Smooth muscle cell of the brain vasculature (primary cell): Measurements from ENCODE around the gene CSF1R.
"Not testable (repeated sequence)": the region's sequence is repeated elsewhere in the genome, so short reads cannot be mapped to it uniquely, and the experiment has no call there.

Source experiments
- DNase-seq: peaks from one replicate; pipeline ENCODE4 v3.0.0-alpha.2; 2012; ENCODE audit warnings: low read depth, low spot score

Gene CSF1R

DNA sequence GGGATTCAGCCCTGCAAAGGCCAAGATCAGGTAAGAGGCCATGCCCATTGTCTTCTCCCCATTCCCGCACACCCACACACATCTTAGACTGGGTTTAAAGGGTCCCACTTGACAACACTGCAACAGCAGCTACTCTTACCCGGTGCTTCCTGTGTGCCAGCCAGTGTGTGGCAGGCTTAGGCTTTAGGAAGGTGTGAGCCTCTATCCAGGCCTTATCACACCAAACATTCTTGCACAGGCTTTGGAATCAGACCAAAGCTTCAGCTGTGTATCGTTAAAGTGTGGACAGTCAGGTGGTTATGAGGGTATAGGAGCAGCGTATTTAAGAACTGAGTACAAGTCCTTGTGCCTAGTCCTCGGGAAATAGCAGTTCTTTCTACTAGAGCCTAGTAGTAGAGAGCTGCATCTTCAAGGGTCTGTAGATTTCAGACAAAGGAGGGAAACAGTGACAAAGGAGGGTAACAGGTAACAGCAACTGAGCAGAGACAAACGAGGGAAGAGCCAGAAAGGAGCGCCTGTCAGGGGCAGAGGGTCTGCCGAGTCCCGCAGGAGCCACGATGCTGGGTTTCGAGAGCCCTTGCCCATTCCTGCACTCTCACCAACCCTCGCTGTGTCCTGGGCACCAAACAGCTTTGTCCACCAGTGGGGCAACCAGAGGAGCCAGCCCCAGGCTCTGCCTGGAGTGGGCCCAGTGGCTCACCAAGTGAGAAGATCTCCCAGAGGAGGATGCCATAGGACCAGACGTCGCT, 30.9 kb downstream of the CSF1R start:
- DNase-seq: no peak

DNA sequence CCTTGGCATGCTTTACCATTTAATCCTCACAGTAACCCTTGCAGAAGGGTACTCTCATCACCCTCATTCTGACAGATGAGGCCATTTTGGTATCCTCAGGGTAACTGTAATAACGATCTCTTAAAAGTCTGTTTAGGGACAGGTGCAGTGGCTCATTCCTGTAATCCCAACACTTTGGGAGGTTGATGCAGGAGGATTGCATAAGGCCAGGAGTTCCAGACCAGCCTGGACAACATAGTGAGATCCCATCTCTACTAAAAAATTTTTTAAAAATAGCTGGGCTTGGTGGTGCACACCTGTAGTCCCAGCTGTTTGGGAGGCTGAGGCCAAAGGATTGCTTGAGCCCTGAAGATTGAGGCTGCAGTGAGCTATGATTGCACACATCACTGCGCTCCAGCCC, 31.8 kb downstream of the CSF1R start:
- no peak for DNase-seq

DNA sequence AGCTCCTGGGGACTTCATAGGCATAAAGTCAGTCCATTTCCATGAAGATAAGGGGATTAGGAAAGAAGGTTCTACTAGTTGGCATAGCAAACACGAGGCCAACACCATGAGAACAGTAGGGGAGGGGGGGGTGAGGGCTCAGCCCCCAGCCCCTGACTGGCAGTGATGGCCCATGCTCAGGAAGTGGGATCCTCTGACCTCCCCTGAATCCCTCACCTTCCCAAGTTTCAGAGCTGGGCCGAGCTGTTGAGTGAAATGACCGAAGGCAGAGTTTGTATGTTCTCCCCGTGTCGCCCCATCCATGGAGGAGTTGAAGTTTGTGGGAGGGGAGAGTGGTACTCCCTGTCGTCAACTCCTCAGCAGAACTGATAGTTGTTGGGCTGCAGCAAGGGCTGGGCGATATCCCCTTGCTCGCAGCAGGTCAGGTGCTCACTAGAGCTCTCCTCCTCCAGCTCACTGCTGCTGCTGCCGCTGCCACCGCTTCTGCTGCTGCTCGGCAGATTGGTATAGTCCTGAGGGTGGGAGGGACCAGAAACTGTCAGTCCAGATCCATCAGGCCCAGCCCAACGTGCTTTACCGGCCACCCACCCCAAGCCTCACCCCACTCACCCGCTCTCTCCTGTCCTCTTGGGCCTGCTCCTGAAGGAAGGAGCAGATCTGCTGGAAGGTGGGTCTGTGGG, 32.5 kb downstream of the CSF1R start:
- no peak for DNase-seq

DNA sequence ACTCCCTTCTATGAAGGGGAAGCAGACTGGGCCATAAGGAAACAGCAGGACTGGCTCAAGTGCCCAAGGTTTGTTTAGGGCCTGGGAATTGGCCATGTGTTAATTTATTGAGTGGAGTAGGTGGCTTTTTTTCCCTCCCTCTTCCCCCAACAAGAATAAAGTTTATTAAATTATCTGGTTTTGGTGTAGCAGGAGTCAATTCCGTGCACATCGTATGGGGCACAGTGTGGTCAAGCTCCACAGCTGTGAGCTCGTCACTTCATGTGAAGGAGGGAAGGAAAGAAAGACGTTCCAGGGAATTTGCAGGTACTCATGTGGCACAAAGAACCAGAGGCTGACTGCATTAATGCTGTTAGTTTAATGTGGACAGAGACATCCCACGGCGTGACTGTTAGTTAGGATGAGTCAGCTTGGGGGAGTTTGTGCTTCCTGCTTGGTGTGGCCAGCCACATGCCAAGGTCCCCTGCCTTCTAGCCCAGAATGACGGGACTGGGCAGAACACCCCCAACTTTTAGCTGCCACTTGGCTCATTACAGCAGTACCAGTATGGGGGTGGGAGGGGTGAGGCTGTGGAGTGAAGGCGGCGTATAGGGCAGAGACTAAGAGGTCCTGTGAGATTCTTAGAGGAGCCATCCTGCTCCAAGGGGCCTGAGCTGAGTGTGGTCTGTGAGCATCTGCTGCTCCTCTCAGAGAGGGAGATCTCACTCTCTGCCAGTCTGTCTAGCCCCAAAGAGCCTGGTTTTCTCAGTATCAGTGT, 33.2 kb downstream of the CSF1R start:
- DNase-seq: peak; percentile 54

DNA sequence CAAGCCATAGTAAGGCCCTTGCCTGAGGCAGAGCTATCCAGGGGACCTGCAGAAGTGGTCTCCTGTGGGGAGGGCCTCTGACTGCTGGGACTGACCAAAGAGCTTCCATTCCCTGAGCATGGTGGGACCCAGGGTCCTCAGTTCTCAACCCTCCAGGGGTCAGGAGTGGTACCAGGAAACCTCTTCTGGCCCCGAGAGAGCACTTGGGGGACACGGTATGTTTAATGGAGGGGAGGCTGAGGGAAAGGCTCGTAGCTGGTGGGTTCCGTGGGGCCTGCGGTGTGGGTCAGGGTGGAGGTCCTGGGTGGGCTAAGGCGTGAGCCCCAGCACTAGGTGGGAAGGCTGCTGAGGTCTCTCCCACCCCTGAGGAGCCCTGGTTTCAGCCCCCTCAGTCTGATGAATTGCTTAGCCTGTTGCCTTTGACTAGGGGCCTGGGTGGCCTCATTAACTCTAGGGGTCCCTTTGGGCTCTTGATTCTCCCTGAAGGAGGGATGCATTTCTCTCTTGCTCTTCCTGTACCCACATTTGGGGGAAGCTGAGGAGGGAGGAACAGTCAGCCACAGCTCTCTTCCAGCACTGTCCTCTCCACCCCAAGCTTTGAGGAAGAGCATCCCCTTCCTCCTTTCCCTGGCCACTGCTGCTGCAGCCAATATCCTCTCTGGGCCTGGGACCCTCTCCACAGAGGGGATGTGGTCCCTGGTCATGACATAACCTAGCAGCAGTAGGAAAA, 34.0 kb downstream of the CSF1R start:
- DNase-seq: no peak

DNA sequence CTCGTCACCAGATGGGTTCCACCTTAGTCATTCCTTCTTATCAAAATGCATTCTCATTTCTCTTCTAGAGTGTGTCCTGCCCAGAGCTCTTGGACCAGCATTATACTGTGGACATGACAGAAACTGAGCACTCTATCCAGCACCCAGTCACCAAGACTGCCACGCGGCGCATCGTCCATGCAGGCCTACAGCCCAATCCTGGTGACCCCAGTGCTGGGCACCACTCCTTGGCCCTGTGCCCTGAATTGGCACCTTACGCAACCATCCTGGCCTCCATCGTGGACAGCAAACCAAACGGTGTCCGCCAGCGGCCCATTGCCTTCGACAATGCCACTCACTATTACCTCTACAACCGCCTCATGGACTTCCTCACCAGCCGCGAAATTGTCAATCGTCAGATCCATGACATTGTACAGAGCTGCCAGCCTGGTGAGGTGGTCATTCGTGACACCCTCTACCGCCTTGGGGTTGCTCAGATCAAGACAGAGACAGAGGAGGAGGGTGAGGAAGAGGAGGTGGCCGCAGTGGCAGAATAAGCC, 34.6 kb downstream of the CSF1R start:
- DNase-seq: no peak

DNA sequence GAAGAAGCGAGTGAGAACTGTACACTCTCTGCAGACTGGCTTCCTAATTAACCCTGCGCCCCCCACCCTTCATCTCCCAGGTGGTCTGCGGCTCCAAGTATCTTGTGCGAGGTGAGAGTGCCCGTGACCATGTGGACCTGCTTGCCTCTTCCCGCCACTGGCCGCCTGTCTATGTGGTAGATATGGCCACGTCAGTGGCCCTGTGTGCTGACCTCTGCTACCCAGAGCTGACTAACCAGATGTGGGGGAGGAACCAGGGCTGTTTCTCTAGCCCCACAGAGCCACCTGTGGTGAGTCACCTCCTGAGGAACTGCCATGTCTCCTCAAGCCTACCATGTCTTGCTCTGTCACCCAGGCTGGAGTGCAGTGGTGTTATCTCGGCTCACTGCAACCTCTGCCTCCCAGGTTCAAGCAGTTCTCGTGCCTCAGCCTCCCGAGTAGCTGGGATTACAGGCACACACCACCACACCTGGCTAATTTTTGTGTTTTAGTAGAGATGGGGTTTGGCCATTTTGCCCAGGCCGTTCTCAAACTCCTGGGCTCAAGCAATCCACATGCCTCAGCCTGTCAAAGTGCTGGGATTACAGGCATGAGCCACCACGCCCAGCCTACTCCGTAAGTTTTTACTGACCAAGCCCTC, 36.1 kb downstream of the CSF1R start:
- not testable (repeated sequence) for DNase-seq

DNA sequence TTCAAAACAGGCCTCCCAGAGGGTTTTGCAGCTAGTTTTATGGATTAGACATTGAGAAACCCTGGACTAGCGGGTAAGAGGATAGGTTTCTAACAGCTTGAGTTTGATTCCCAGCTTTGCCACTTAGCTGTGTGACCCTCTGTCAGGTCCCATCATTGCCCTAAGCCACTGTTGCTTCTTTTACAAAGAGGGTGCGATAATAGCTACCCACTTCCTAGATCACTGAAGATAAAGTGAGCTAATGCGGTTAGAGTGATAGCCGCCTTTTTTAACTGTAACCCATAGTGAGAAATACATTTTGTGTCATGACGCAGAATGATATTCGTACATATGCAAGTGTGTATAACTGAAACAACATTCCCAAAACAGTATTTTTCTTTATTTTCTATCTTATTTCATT, 40.3 kb downstream of the CSF1R start:
- DNase-seq: no peak

DNA sequence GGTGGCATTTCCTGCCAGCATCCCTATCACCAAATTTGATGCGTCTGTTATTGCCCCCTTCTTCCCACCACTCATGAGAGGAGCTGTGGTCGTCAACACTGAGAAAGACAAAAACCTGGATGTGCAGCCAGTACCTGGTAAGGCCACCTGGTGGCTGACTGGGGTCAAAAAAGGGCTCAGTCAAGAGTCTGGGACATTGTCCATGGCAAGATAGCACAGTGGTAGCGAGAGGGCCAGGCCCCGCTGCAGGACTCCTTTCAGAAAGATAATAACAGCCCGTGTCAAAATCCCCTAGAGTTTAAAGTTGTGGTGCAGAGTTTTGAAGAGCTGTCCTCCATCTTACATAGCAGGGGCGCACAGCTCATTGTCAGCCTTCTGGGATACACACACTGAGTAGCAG, 40.8 kb downstream of the CSF1R start:
- DNase-seq: no peak

DNA sequence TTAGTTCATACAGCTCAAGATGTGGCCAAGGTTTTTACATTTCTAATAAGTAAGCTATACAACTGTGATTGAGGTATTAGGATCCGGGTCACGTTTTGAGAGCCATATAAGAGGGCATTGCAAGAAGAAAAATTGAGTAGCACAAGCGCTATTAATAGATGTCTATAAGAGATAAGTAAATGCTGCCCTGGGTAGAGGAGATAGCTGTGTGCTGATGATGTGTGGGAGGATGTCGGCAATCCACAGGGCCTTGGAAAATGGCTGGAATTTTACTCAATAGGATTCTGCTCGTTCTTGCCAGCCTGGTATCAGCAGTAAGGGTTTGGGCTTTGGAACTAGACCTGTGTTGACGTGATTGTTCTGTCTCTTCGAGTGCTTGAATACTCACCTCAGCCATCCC, 41.6 kb downstream of the CSF1R start:
- DNase-seq: no peak

DNA sequence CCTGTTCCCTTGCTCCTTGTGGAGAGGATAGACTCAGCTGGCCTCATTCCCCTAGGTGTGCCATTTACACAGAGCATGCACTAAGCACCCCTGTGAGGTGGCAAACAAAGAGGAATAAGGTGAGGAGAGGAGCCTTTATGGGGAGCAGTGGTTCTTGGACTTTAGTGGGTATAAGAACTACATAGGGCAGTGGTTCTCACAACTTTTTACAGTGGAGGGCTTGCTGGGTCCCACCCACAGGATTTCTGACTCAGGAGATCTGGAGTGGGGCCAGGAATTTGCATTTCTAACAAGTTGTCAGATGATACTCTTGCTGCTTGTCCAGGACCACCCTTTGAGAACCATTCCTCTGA, 42.0 kb downstream of the CSF1R start:
- peak; percentile 87 for DNase-seq

DNA sequence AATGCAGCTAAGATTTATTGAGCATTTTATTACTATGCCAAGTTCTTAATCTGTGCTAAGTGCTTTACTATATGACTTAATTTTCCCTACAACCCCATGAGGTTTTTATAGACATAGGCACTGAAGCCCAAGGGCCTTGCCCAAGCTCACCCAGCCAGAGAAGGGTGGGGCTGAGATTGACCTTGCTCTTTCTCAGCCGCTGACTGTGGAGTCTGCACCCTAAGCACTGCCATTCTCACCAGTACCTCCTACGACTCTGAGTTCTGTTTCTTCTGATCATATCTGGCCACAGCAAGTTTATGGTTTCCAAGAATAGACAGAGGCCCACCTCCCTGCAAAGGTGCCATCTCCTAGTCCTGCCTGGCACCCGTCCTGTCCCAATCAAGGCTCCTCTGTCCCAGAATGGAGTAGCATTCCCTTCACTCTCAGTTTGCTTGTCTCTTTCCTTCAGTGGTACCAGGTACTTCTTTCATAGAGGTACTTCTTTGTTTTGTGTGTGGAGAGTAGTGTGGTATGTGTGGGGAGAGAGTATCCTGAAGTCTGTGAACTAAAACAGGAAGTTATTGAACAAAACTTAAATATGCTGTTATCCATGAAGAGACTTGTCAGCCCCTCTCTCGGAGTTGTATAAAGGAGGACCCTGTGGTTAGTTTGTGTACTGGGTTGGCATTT, 42.6 kb downstream of the CSF1R start:
- DNase-seq: no peak

DNA sequence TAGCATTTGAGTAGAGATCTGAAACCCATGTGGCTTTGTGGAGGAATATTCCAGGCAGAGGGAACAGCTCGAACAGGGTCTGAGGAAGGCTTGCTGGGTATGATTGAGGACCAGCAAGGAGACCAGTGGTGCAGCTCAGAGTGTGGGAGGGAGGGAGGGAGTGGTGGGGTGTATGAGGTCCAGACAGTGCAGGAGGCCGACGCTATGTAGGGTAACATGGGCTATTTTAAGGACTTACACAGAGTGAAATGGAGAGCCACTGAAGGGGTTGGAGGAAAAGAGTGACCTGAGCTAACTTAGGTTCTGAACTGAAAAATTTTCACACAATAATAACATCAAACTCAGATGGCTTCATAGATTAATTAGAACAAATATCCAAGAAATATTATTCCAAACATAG, 43.9 kb downstream of the CSF1R start:
- DNase-seq: no peak

DNA sequence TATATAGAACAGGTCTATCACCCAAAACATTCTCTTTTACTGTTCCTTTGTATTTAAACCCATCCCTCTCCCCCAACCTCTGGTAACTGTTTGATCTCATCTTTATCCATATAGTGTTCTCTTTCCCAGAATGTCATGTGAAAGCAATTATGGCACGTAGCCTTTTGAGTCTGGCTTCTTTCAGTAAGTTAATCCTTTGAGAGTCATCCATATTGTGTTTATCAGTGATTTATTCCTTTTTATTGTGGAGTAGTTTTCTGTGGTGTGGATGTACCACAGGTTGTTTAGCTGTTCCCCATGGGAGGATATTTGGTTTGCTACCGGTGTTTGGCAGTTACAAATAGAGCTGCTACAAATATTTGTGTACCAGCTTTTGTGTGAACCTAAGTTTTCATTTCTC, 47.8 kb downstream of the CSF1R start:
- no peak for DNase-seq

DNA sequence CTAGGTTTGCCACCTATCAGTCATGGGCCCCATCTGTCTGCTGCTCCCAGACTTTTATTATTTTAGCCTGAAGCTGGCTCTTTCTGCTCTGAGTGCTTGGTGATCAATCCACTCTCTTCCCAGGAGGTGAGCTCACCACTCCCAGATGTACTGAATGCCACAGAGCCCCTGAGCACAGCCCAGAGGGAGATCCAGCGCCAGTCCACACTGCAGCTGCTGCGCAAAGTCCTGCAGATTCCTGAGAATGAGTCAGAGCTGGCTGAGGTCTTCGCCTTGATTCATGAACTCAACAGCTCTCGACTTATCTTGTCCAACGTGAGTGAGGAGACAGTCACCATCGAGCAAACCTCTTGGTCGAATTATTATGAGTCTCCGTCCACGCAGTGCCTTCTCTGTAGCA, 49.8 kb downstream of the CSF1R start:
- DNase-seq: peak; percentile 92

DNA sequence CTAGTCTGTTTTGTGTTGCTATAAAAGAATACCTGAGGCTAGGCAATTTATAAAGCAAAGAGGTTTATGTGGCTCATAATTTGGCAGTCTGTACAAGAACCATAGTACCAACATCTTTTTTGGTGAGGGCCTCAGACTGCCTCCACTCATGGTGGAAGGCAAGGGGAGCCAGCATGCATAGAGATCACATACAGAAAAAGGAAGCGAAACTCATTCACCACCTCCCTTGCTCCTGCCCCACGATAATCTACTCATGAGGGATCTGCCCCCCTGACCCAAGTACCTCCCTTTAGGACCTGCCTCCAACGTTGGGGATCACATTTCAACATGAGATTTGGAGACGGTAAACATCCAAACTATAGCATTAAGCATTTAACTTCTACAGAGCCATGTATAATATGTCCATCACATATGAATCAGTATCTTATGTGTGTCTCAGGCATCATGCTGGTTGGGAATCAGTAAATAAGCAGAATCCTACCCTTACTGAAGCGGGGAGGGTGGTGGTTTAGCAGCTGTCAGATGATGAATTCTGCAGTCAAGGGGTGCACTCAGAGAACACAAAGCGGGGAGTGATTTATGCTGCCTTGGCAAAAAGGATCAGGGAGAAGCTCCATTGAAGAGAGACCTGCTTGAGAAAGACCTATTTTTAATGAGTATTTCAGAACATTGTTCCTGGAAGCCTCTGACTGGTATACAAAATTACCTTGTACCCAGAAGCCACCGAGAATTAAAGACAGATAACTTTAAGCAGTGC, 51.0 kb downstream of the CSF1R start:
- DNase-seq: no peak

DNA sequence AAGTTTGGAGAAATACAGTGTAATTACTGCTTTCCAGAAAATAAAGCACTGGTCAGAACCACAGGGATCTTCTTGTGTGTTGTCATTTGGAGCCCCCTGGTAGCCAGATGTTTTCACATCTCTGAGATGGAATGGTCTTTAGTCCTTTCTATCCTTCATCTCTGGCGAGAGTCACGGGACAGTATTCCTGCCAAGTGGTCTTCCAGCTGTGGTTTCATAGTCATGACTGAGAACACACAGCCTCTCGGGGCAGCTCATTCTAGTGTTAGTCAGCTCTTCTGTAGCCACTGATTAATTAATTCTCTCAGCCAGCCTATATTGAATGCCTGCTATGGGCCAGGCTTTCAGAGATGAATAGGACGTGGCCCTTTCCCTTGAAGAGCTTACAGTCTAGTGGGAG, 51.7 kb downstream of the CSF1R start:
- DNase-seq: no peak

DNA sequence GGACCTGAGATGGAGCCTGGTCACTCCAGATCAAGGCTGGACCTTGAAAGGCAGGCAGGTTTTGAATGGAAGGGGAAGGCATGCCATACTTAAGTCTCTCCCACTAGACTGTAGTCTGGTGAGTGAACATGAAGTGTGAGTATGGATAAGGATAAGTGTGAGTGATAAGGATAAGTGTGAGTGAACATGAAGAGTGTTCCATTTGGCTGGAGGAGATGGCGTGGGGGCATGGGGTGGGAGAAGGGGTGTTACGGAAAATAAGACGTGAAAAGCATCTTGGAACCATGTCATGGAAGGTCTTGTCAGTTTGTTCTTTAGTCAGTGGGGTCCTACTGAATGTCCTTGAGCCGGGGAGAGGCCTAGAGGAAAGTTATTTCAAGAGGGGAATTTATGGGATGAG, 53.0 kb downstream of the CSF1R start:
- DNase-seq: no peak

DNA sequence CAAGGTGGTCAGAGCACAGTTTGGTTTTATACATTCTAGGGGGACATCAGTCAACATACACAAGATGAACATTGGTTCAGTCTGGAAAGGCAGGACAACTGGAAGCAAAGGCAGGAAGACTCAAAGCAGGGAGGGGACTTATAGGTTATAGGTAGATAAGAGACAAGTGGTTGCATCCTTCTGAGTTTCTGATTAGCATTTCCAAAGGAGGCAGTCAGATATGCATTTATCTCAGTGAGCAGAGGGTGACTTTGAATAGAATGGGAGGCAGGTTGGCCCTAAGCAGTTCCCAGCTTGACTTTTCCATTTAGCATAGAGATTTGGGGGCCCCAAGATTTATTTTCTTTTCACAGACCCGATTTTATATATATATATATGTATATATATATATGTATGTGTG, 58.3 kb downstream of the CSF1R start:
- not testable (repeated sequence) for DNase-seq

DNA sequence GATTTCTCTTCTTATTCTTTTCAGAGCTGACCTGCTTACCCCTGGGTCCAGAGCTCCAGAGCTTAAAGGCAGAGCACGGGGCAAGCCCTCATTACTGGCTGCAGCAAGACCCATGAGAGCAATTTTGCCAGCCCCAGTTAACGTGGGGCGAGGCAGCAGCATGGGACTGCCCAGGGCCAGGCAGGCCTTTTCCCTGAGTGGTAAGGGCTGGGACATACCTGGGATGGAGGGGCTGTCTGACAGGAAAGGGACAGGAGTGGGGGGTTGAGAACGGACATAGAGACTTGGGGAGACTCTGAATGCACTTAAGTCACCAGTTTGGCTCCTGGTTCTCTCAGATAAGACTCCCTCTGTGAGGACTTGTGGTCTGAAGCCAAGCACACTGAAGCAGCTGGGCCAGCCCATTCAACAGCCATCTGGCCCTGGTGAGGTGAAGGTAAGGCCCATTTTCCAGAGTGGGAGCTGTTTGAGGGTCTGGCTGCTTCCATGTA, 59.6 kb downstream of the CSF1R start:
- no peak for DNase-seq
